DOHH2 (cell line): ENCODE measurements around the gene DCP1B.

Experiments
- EZH2phosphoT487 ChIP-seq: fragments of 200-600 bp; sonication (generic); IDR thresholded peaks from 2 replicates; pipeline ENCODE4 v1.6.1; 2017; ENCODE audit warnings: borderline replicate concordance, mild to moderate bottlenecking, antibody characterized with exemption, low read length, moderate library complexity, mixed read lengths
- TF ChIP-seq, protein P1 (sequence below): fragments of 200-600 bp; sonication (generic); IDR thresholded peaks from one replicate; pipeline ENCODE4 v1.5.1; 2014; ENCODE audit warnings: antibody characterized with exemption, mild to moderate bottlenecking, low read depth, low read length; ENCODE audit not compliant: poor library complexity, severe bottlenecking

DNA sequence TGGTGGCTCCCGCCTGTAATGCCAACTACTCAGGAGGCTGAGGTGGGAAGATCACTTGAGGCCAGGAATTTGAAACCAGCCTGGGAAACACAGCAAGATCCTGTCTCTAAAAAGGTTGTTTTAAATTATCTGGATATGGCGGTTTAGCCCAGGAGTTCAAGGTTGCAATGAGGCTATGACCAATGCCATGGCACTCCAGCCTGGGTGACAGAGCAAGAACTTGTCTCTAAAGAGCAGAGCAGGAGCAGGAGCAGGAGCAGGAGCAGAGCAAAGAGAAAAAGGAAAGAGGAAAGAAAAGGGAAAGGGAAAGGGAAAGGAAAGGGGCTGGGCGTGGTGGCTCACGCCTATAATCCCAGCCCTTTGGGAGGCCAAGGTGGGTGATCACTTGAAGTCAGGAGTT is 15.1 kb downstream of the DCP1B start:
- TF ChIP-seq, protein P1, sequence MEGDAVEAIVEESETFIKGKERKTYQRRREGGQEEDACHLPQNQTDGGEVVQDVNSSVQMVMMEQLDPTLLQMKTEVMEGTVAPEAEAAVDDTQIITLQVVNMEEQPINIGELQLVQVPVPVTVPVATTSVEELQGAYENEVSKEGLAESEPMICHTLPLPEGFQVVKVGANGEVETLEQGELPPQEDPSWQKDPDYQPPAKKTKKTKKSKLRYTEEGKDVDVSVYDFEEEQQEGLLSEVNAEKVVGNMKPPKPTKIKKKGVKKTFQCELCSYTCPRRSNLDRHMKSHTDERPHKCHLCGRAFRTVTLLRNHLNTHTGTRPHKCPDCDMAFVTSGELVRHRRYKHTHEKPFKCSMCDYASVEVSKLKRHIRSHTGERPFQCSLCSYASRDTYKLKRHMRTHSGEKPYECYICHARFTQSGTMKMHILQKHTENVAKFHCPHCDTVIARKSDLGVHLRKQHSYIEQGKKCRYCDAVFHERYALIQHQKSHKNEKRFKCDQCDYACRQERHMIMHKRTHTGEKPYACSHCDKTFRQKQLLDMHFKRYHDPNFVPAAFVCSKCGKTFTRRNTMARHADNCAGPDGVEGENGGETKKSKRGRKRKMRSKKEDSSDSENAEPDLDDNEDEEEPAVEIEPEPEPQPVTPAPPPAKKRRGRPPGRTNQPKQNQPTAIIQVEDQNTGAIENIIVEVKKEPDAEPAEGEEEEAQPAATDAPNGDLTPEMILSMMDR: no peak
- TF ChIP-seq EZH2phosphoT487: no peak
